AG04450 (cell line): ENCODE results near the gene ENGASE. TPM values are rescaled to one million over a fixed set of nuclear protein-coding genes. Genes with fewer than 3 reads are reported as not detected.

ENCODE experiments used
- CTCF ChIA-PET: fragments of 300-600, 350-600 bp; formaldehyde crosslinking; extraction: SDS; loops from one replicate; lab custom pipeline; 2022; ENCODE audit warnings: antibody characterized with exemption, inconsistent platforms; lab: Charles Lee
- POLR2A ChIA-PET: fragments of 350-600 bp; formaldehyde crosslinking; extraction: SDS; loops from one replicate; lab custom pipeline; 2021; ENCODE audit warnings: antibody characterized with exemption, inconsistent platforms; lab: Yijun Ruan, JAX
- DNase-seq: peaks from one replicate; pipeline ENCODE4 v3.0.0-alpha.2; 2011; ENCODE audit warnings: low read depth, low spot score
- H3K27ac ChIP-seq: one replicate; pipeline ENCODE4 v1.5.1; 2012; ENCODE audit warnings: low read depth, low read length, control low read depth
- H3K27me3 ChIP-seq: one replicate; pipeline ENCODE4 v1.6.0; 2012; ENCODE audit warnings: low read length; ENCODE audit not compliant: control insufficient read depth, insufficient read depth
- H3K4me3 ChIP-seq: 2 replicates; pipeline ENCODE4 v1.5.1; 2011; ENCODE audit warnings: mild to moderate bottlenecking, low read depth, low read length, control low read depth
- H3K9me3 ChIP-seq: 2 replicates; pipeline ENCODE4 v1.5.1; 2012; ENCODE audit warnings: low read length; ENCODE audit not compliant: control insufficient read depth, insufficient read depth
- polyA plus RNA-seq: library from polyadenylated mRNA; depleted of rRNA; stranded (reverse); fragments of >200 nt; gene quantifications from 2 replicates; pipeline ENCODE4 v1.2.3, GENCODE V29; 2011
- TF ChIP-seq, protein P1 (sequence below): IDR thresholded peaks from 2 replicates; pipeline ENCODE4 v1.5.1; 2011; ENCODE audit warnings: low read depth, low read length, control low read depth, inconsistent platforms

Gene ENGASE
- polyA plus RNA-seq, 1 experiment = 5.9 TPM

DNA sequence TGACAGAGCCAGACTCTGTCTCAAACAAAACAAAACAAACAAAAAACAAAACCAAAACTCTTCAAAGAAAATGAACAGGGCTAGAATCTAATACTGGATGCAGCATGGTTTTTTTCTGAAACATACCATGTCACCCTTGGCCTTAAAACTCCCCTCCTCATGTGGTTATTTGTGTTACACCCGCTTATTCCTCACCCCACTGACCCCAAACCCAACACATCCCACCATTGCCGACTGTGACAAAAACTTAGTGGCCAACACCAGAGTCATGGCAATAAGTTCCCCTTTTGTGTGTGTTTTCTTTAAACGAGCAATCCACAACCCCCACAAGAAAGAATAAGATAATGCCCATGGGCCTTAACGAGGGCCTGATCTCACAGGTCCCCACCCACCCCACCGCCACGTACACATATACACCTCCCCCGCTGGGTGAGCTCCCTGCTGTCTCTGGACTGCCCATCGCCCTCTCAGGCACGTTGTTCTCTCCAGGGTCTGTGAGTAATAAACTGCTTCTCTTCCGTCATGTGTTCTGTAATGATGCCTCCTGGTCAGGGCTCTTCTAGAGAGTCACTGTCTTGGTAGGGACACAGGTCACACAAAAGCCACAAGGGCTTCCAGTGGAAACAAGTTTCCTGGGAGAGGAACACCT is 16.8 kb upstream of the ENGASE start:
- TF ChIP-seq, protein P1, sequence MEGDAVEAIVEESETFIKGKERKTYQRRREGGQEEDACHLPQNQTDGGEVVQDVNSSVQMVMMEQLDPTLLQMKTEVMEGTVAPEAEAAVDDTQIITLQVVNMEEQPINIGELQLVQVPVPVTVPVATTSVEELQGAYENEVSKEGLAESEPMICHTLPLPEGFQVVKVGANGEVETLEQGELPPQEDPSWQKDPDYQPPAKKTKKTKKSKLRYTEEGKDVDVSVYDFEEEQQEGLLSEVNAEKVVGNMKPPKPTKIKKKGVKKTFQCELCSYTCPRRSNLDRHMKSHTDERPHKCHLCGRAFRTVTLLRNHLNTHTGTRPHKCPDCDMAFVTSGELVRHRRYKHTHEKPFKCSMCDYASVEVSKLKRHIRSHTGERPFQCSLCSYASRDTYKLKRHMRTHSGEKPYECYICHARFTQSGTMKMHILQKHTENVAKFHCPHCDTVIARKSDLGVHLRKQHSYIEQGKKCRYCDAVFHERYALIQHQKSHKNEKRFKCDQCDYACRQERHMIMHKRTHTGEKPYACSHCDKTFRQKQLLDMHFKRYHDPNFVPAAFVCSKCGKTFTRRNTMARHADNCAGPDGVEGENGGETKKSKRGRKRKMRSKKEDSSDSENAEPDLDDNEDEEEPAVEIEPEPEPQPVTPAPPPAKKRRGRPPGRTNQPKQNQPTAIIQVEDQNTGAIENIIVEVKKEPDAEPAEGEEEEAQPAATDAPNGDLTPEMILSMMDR = no peak
- Histone ChIP-seq H3K27ac (no peak overlapping the region), H3K4me3 (no peak overlapping the region), H3K9me3 (peaks cover 5% of the 10 kb centered on the region; the same call in 1 of the 2 replicates), H3K27me3 (no peaks in the 10 kb centered on the region)
- CTCF ChIA-PET = no interaction called here
- POLR2A ChIA-PET = no interaction called here
- DNase-seq = no peak

DNA sequence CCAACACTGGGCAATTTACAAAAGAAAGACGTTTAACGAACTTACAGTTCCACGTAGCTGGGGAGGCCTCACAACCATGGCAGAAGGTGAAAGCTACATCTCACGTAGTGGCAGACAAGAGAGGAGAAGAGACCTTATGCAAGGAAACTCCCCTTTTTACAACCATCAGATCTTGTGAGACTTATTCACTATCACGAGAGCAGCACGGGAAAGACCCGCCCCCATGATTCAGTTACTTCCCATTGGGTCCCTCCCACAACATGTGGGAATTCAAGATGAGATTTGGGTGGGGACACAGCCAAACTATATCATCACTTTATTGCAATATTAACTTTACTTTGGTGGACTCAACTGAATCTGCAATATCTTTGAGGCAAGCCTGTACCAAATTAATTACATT is 11.9 kb upstream of the ENGASE start:
- H3K27ac ChIP-seq = no peak overlapping the region
- no peaks in the 10 kb centered on the region for H3K27me3 ChIP-seq
- DNase-seq = no peak
- CTCF ChIA-PET = interaction anchor here (2.4 to 3.2 kb wide), 2 partner anchors 20 to 25 kb away, joined by 7 to 19 read pairs; no protein-coding TSS in a partner anchor
- POLR2A ChIA-PET = no interaction called here
- H3K4me3 ChIP-seq = no peak overlapping the region
- TF ChIP-seq, protein P1 = no peak
- H3K9me3 ChIP-seq = no peaks in the 10 kb centered on the region

DNA sequence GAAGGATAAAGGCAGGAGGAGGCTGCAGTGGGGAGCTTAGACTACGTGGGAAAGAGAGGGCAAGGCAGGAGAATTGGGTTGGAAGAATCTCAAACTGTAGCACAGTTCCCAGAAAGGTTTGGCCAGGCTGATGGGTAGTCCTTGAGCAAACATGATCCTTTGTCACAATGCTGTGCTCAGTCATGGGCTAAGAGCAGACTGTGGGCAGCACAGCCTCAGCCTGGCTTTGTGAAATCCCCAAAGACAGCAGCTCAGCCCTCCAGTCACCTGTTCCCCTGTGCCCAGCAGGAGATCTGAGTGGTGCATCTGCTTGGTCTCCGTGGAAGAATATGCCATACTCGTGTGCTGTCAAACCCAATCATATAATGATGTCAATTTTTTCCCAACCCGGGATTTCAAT is 10.6 kb upstream of the ENGASE start:
- no peak for DNase-seq
- TF ChIP-seq, protein P1 = no peak
- POLR2A ChIA-PET = no interaction called here
- no peaks in the 10 kb centered on the region for H3K27me3 ChIP-seq
- CTCF ChIA-PET = interaction anchor here (2.2 to 3.2 kb wide), 2 partner anchors 19 to 328 kb away, joined by 19 to 29 read pairs; no protein-coding TSS in a partner anchor
- no peaks in the 10 kb centered on the region for H3K9me3 ChIP-seq
- H3K4me3 ChIP-seq = no peak overlapping the region
- H3K27ac ChIP-seq = no peak overlapping the region

DNA sequence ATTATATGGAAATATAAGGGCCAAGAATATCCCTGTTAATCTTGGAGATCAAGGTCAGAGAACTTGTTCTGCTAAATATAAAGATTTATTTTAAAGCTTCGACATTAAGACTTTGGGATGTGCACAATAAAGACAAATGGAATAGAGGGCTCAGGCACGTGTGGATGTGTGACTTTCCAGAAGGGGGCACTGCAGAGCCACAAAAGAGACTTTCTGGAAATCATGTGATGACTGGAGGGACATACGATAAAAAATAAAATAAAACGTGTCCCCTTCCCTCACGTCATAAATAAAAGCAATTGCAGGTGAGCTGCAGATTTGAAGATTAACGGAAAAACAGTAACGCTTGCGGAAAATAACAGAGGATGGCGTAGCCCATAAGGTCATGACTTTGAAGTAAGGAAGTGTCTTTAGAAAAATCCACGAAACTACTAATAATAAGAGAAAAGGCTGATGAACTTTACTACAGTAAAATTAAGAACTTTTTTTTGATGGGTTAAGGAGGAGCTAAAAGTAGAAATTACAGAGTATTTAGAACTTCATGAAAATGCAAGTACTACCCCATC is 9.4 kb upstream of the ENGASE start:
- Histone ChIP-seq H3K27ac (no peak overlapping the region), H3K4me3 (no peak overlapping the region), H3K9me3 (no peaks in the 10 kb centered on the region), H3K27me3 (peaks cover 3% of the 10 kb centered on the region)
- TF ChIP-seq, protein P1 = peak; percentile 54
- POLR2A ChIA-PET = no interaction called here
- CTCF ChIA-PET = interaction anchor here (0.6 to 3.2 kb wide), 14 partner anchors 9 to 1736 kb away, joined by 3 to 29 read pairs (median 4); partner anchors contain the start of gene ENGASE
- no peak for DNase-seq

DNA sequence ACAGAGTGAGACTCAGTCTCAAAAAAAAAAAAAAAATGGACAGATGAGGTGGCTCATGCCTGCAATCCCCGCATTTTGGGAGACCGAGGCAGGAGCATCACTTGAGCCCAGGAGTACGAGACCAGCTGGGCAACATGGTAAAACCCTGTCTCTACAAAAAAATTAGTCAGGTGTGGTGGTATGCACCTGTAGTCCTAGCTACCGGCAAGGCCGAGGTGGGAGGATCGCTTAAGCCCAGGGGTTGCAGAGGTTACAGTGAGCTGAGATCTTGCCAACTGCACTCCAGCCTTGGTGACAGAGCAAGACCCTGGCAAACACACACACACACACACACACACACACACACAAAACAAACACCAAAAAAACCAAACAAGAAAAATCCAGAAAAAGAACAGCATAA is 7.7 kb upstream of the ENGASE start:
- no peaks in the 10 kb centered on the region for H3K9me3 ChIP-seq
- no peak overlapping the region for H3K4me3 ChIP-seq
- POLR2A ChIA-PET = no interaction called here
- no peak for DNase-seq
- CTCF ChIA-PET = interaction anchor here (0.5 to 1.7 kb wide), 6 partner anchors 21 to 476 kb away, joined by 3 to 14 read pairs (median 4); no protein-coding TSS in a partner anchor
- peaks cover 7% of the 10 kb centered on the region for H3K27me3 ChIP-seq
- H3K27ac ChIP-seq = no peak overlapping the region
- TF ChIP-seq, protein P1 = no peak
